Esophagus (tissue), 2 donors: Measurements from ENCODE around the gene USF2. TPM values are rescaled to one million over a fixed set of nuclear protein-coding genes. Genes with fewer than 3 reads are reported as not detected.

Experiments used
- H3K27ac ChIP-seq, 2 donors: one replicate each; pipeline ENCODE4 v1.5.1; 2013; ENCODE audit warnings: low read depth in 2 of 2, mild to moderate bottlenecking in 2 of 2, inconsistent platforms in 1 of 2, low read length in 1 of 2, moderate library complexity in 1 of 2
- H3K27me3 ChIP-seq, 2 donors: one replicate each; pipeline ENCODE4 v1.6.1; 2013; ENCODE audit warnings: low read length in 2 of 2, control low read depth in 1 of 2, mild to moderate bottlenecking in 1 of 2; ENCODE audit not compliant: insufficient read depth in 2 of 2, control insufficient read depth in 1 of 2
- H3K36me3 ChIP-seq, 2 donors: one replicate each; pipeline ENCODE4 v1.6.1; 2013; ENCODE audit warnings: low read length in 1 of 2; ENCODE audit not compliant: control insufficient read depth in 2 of 2, insufficient read depth in 2 of 2
- H3K4me1 ChIP-seq, 2 donors: one replicate each; pipeline ENCODE4 v1.6.1; 2013; ENCODE audit warnings: low read length in 1 of 2; ENCODE audit not compliant: control insufficient read depth in 2 of 2, insufficient read depth in 2 of 2
- H3K4me3 ChIP-seq, 2 donors: one replicate each; pipeline ENCODE4 v1.5.1; 2013; ENCODE audit warnings: low read length in 2 of 2, mild to moderate bottlenecking in 2 of 2, low read depth in 1 of 2, moderate library complexity in 1 of 2
- H3K9me3 ChIP-seq, 2 donors: one replicate each; pipeline ENCODE4 v1.6.1; 2013; ENCODE audit warnings: mild to moderate bottlenecking in 2 of 2, low read depth in 1 of 2, low read length in 1 of 2, moderate library complexity in 1 of 2; ENCODE audit not compliant: control insufficient read depth in 2 of 2, insufficient read depth in 1 of 2
- WGBS, 2 donors: extraction: QIAGEN DNeasy Blood & Tissue Kit; methylation state at CpG; one replicate each; pipeline ENCODE4 v1.1.7; 2013; 5-methylcytosine and 5-hydroxymethylcytosine counted together
- polyA plus RNA-seq, 2 donors: library from polyadenylated mRNA; stranded (reverse); fragments of 200-250 nt; gene quantifications; one replicate each; pipeline ENCODE4 v1.2.3, GENCODE V29; 2013
- donor health status: healthy with polysubstance abuse.
- donor health status: Bipolar disorder and iron deficiency.

USF2 gene
- polyA plus RNA-seq, 2 donors: 74.7 to 97.6 TPM

DNA sequence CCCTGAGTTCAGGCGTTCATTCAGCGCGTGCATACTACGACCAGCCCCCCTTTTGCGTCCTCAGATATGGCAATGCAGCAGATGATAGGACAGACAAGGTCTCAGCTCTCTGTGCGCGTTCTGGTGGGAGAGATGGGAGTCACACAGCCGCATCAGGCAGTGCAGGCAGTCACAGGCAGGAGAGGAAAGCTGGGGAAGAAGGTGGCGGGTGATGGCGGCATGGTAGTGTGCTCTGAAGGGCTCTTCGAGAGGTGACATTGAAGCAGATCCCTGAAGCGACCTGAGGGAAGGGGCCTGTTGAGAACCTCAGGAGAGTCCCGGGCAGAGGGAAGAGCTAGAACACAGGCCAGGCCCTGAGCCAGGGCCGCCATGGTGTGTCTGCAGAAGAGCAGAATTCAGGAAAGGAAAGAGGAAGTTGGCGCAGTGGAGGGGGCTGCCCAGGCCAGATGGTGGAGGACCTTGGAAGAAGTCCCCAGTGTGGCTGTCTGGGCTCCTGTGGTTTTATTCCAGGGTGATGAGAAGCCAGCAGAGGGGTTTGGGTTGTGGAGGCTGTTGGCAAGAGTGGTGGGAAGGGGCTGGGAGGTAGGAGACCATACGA lies 3.5 kb downstream of the USF2 start:
- Histone ChIP-seq H3K27me3 (no peaks in the 10 kb centered on the region), H3K27ac (no peak overlapping the region), H3K4me1 (no peaks in the 10 kb centered on the region), H3K36me3 (peaks cover 10 to 35% of the 10 kb centered on the region in 2 donors), H3K4me3 (no peak overlapping the region), H3K9me3 (no peaks in the 10 kb centered on the region)
- WGBS, 2 donors: 88 to 90% methylated on average over 16 of the region's 16 CpGs

GRCh38 chr19:35272954-35273649 lies 4.3 kb downstream of the USF2 start:
- 83 to 87% methylated on average over 10 of the region's 10 CpGs for WGBS, 2 donors
- Histone ChIP-seq H3K36me3 (peaks cover 10 to 38% of the 10 kb centered on the region in 2 donors), H3K27ac (no peak overlapping the region), H3K4me1 (no peaks in the 10 kb centered on the region), H3K9me3 (no peaks in the 10 kb centered on the region), H3K27me3 (no peaks in the 10 kb centered on the region), H3K4me3 (no peak overlapping the region)

GRCh38 chr19:35273686-35274259 lies 5.0 kb downstream of the USF2 start:
- Histone ChIP-seq H3K4me3 (no peak overlapping the region), H3K27me3 (no peaks in the 10 kb centered on the region), H3K27ac (no peak overlapping the region), H3K9me3 (no peaks in the 10 kb centered on the region), H3K4me1 (no peaks in the 10 kb centered on the region), H3K36me3 (peaks cover 10 to 43% of the 10 kb centered on the region in 2 donors)
- 61 to 78% methylated on average over 14 of the region's 14 CpGs for WGBS, 2 donors

DNA sequence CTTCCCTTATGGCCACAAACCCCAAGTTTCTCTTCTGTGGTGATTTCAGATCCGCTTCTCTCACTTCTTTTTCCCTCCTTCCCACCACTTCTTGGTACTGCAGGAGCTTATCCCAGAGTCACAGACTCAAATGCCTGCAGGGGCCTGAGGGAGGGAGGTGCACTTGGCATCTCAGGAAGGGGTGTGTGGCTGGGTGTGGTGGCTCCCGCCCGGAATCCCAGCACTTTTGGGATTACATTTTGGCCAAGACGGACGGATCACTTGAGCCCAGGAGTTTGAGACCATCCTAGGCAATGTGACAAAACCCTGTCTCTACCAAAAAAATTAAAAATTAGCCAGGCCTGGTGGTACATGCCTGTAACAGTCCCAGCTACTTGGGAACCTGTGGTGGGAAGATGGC lies 5.6 kb downstream of the USF2 start:
- Histone ChIP-seq H3K27ac (no peak overlapping the region), H3K4me1 (no peaks in the 10 kb centered on the region), H3K4me3 (no peak overlapping the region), H3K36me3 (peaks cover 13 to 46% of the 10 kb centered on the region in 2 donors), H3K9me3 (no peaks in the 10 kb centered on the region), H3K27me3 (no peaks in the 10 kb centered on the region)
- 42 to 58% methylated on average over 5 of the region's 5 CpGs for WGBS, 2 donors

DNA sequence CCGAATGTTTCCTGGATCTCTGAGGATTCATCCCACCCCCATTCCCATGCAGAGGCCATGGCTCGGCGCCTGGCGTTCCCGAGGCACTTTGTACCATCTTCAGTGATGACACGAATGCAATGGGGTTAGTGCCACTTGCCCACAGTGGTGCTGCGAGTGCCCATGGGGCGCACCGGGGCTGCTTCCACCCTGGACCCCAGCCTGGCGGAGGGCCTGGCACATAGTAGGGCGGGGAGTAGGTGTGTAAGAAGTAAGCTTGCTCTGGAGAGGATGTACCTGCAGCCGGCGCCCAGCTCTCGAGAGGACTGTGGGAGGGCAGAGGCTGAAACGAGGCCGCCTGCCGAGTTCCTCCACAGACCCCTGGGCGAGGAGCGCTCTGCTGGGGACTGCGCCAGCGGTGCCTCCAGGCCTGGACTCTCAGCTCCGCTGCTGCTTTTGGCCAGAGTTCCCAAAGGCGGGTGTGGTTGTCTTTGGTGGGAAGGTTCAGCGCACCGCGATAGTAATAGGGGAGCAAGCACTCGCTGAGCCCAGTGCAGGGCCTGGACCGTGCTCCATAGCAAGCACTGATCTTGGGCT lies 8.0 kb downstream of the USF2 start:
- Histone ChIP-seq H3K36me3 (peaks cover 9 to 33% of the 10 kb centered on the region in 2 donors), H3K27ac (no peak overlapping the region)
- WGBS, 2 donors: 86 to 90% methylated on average over 26 to 28 of the region's 28 CpGs

DNA sequence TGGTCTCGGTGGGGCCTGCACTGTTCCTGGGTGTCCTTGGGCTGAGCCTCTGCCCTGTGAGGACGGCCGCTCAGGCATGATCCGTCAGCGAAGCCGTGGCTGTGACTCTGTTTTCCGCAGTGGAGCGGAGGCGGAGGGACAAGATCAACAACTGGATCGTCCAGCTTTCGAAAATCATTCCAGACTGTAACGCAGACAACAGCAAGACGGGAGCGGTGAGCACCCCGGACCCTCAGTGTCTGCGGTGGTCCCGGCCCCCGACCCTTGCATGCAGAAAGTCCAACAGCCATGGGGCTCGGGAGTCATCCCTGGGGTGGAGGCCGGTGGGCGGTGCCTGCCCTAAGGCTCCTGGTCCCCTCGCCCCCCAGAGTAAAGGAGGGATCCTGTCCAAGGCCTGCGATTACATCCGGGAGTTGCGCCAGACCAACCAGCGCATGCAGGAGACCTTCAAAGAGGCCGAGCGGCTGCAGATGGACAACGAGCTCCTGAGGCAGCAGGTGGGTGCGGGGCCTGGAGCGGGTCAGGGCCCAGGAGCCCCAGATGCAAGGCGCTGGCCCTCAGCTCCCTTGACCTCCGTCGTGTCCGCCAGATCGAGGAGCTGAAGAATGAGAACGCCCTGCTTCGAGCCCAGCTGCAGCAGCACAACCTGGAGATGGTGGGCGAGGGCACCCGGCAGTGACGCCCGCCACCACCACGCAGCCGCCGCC lies 10.0 kb downstream of the USF2 start:
- peaks cover 9 to 25% of the 10 kb centered on the region in 2 donors for H3K36me3 ChIP-seq
- peaks cover 0 to 14% of the 10 kb centered on the region in 2 donors for H3K4me1 ChIP-seq
- no peaks in the 10 kb centered on the region for H3K9me3 ChIP-seq
- no peak overlapping the region for H3K4me3 ChIP-seq
- H3K27ac ChIP-seq: no peak overlapping the region
- H3K27me3 ChIP-seq: no peaks in the 10 kb centered on the region
- 91 to 92% methylated on average over 45 of the region's 45 CpGs for WGBS, 2 donors

More for the DNA sequence above, 8.0 kb downstream of the USF2 start:
- Histone ChIP-seq H3K27me3 (no peaks in the 10 kb centered on the region), H3K4me1 (peaks cover 0 to 8% of the 10 kb centered on the region in 2 donors), H3K4me3 (no peak overlapping the region), H3K9me3 (no peaks in the 10 kb centered on the region)

DNA sequence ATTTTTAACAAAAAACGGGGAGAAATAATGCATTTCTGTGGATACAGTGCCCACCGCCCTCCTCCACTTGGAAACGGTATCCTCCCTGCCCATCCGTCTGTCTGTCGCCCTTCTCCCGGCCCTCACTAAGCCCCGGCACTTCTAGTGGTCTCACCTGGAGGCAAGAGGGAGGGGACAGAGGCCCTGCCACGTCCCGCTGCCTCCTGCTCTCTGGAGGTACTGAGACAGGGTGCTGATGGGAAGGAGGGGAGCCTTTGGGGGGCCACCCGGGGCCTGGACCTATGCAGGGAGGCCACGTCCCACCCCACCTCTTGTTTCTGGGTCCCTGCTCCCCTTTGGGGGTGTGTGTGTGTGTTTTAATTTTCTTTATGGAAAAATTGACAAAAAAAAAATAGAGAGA lies 10.6 kb downstream of the USF2 start:
- no peak overlapping the region for H3K4me3 ChIP-seq
- peaks cover 0 to 14% of the 10 kb centered on the region in 2 donors for H3K4me1 ChIP-seq
- 80 to 87% methylated on average over 11 of the region's 11 CpGs for WGBS, 2 donors
- no peak overlapping the region for H3K27ac ChIP-seq
- peaks cover 4 to 25% of the 10 kb centered on the region in 2 donors for H3K36me3 ChIP-seq
- no peaks in the 10 kb centered on the region for H3K27me3 ChIP-seq
- no peaks in the 10 kb centered on the region for H3K9me3 ChIP-seq

GRCh38 chr19:35279985-35280821 lies 11.4 kb downstream of the USF2 start:
- Histone ChIP-seq H3K4me3 (no peak overlapping the region), H3K27me3 (no peaks in the 10 kb centered on the region), H3K9me3 (no peaks in the 10 kb centered on the region), H3K27ac (no peak overlapping the region), H3K4me1 (peaks cover 0 to 14% of the 10 kb centered on the region in 2 donors), H3K36me3 (peaks cover 4 to 25% of the 10 kb centered on the region in 2 donors)
- WGBS, 2 donors: 64 to 68% methylated on average over 12 of the region's 12 CpGs
